22Rv1 (cell line): ENCODE results near the gene CFAP44.

Experiments
- H3K27ac ChIP-seq: fragments of 450-650 bp; 2 replicates; pipeline ENCODE4 v1.5.1; 2017
- CTCF ChIP-seq: fragments of 450-650 bp; IDR thresholded peaks from 2 replicates; pipeline ENCODE4 v1.5.1; 2017; ENCODE audit warnings: mild to moderate bottlenecking
- ZFX ChIP-seq: fragments of 450-650 bp; IDR thresholded peaks from 2 replicates; pipeline ENCODE4 v1.6.1; 2017; ENCODE audit warnings: antibody characterized with exemption, borderline replicate concordance

CFAP44 gene

GRCh38 chr3:113454630-113455029, 13.3 kb upstream of the CFAP44 start:
- no peak for TF ChIP-seq CTCF
- no peak for TF ChIP-seq ZFX
- H3K27ac ChIP-seq: no peak overlapping the region

- H3K27ac ChIP-seq: no peak overlapping the region
- no peak for TF ChIP-seq ZFX
- no peak for TF ChIP-seq CTCF
These were observed 12.8 kb upstream of the CFAP44 start for GRCh38 chr3:113454057-113454456.

GRCh38 chr3:113450911-113451310, 9.6 kb upstream of the CFAP44 start:
- H3K27ac ChIP-seq: no peak overlapping the region
- no peak for TF ChIP-seq CTCF
- TF ChIP-seq ZFX: no peak

- TF ChIP-seq ZFX (no peak), CTCF (no peak)
- no peak overlapping the region for H3K27ac ChIP-seq
These were observed 1.7 kb downstream of the CFAP44 start for GRCh38 chr3:113439606-113440005.

GRCh38 chr3:113438224-113438623, 3.1 kb downstream of the CFAP44 start:
- no peak for TF ChIP-seq ZFX
- TF ChIP-seq CTCF: no peak
- H3K27ac ChIP-seq: no peak overlapping the region

GRCh38 chr3:113437411-113437810, 3.9 kb downstream of the CFAP44 start:
- H3K27ac ChIP-seq: no peak overlapping the region
- TF ChIP-seq ZFX (no peak), CTCF (no peak)

GRCh38 chr3:113436809-113437208, 4.5 kb downstream of the CFAP44 start:
- TF ChIP-seq ZFX (no peak), CTCF (no peak)
- H3K27ac ChIP-seq: no peak overlapping the region
